Measurements from ENCODE around the gene ZNF362.

The ZNF362 gene

DNA sequence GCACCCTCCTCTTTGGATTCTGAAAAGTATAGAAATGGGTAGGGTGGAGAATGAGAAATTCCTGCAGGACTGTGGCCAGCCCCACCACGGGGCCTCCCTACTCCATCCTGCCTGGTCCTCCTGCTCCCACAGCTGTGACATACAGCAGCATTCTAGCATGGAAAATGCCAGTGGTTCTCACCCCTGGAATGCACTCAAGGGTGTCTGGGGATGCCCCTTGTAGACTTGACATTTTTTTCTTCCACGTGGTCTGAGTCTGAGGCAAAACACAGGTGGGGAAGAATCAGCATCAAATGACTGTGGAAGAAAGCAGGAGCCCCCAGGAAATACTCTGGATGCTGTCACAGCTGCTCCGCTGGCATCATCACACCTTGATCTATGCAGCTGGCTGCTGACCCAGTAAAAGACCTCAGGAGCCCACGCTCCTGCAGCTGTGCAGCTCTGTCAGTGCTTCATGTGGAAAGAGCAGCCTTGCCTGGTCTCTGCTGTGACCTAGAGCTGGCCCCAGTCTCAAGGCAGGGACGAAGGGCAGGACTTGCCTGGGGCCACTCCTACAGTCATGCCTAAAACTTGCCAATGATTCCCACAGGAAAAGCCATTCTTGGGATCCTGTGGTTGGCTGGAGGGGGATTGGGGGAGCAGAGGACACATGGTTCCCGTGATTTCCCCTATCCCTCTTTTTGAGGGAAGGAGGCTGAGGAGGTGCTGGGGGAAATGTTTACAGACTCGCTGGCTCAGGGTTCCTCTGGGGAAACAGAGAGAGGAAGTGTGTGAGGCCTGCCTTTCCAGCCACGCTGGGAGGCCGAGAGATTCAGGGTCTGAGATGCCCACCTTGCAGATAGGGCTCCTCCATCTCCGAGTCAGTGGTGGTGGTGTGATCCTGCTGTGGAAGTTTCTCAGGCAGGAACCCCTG is 75.4 kb downstream of the ZNF362 start:
- TF ChIP-seq, protein P1, sequence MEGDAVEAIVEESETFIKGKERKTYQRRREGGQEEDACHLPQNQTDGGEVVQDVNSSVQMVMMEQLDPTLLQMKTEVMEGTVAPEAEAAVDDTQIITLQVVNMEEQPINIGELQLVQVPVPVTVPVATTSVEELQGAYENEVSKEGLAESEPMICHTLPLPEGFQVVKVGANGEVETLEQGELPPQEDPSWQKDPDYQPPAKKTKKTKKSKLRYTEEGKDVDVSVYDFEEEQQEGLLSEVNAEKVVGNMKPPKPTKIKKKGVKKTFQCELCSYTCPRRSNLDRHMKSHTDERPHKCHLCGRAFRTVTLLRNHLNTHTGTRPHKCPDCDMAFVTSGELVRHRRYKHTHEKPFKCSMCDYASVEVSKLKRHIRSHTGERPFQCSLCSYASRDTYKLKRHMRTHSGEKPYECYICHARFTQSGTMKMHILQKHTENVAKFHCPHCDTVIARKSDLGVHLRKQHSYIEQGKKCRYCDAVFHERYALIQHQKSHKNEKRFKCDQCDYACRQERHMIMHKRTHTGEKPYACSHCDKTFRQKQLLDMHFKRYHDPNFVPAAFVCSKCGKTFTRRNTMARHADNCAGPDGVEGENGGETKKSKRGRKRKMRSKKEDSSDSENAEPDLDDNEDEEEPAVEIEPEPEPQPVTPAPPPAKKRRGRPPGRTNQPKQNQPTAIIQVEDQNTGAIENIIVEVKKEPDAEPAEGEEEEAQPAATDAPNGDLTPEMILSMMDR (IDR thresholded peaks at IDR 0.05; ENCODE audit: insufficient read depth, low read depth, low read length, missing control alignments), result no peak
- no peak overlapping the region for H3K4me3 ChIP-seq (ENCODE audit: low read length)
- no peak for DNase-seq (ENCODE audit: low read depth)

DNA sequence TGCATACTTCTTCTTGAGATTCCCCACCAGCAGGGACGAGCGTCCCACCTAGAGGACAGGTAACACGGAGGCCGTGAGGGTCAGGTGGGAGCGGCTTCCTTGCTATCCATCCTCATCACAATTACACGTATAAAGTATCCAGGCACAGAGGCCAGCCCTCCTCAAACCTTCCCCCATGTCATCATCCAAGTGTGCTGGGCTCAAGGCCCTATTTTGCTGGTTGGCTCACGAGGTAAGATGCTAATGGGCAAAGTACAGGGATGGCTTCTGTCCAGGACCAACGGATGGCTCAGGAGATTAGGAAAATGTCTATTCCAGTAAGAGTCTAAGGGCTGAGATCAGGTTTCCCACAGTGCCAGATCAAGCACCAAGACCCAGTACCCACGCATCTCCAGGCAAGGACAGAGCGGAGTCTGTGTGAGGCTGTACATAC is 76.1 kb downstream of the ZNF362 start:
- no peak for DNase-seq (ENCODE audit: low read depth)
- TF ChIP-seq, protein P1 (IDR thresholded peaks at IDR 0.05; ENCODE audit: insufficient read depth, low read depth, low read length, missing control alignments), result no peak
- H3K4me3 ChIP-seq (ENCODE audit: low read length), result no peak overlapping the region

- TF ChIP-seq, protein P1 (IDR thresholded peaks at IDR 0.05; ENCODE audit: insufficient read depth, low read depth, low read length, missing control alignments), result no peak
- no peak overlapping the region for H3K4me3 ChIP-seq (ENCODE audit: low read length)
- no peak for DNase-seq (ENCODE audit: low read depth)
Measured at GRCh38 chr1:33332881-33333280, 76.6 kb downstream of the ZNF362 start.

- TF ChIP-seq, protein P1 (IDR thresholded peaks at IDR 0.05; ENCODE audit: insufficient read depth, low read depth, low read length, missing control alignments), result no peak
- H3K4me3 ChIP-seq (ENCODE audit: low read length), result no peak overlapping the region
- DNase-seq (ENCODE audit: low read depth), result no peak
Measured at GRCh38 chr1:33334081-33334552, 77.8 kb downstream of the ZNF362 start.

- TF ChIP-seq, protein P1 (IDR thresholded peaks at IDR 0.05; ENCODE audit: insufficient read depth, low read depth, low read length, missing control alignments), result no peak
- H3K4me3 ChIP-seq (ENCODE audit: low read length), result no peak overlapping the region
- no peak for DNase-seq (ENCODE audit: low read depth)
Measured at GRCh38 chr1:33335020-33335419, 78.7 kb downstream of the ZNF362 start.

- DNase-seq (ENCODE audit: low read depth), result no peak
- TF ChIP-seq, protein P1 (IDR thresholded peaks at IDR 0.05; ENCODE audit: insufficient read depth, low read depth, low read length, missing control alignments), result no peak
- no peak overlapping the region for H3K4me3 ChIP-seq (ENCODE audit: low read length)
Measured at GRCh38 chr1:33336580-33336979, 80.3 kb downstream of the ZNF362 start.
